Fibroblast of lung (primary cell): Measurements from ENCODE around the gene XYLT1. TPM values are rescaled to one million over a fixed set of nuclear protein-coding genes. Genes with fewer than 3 reads are reported as not detected.
A peak's percentile ranks its signal among the peaks of the same experiment; 100 is the strongest.

Source experiments
- DNase-seq, 2 donors: peaks; one replicate each; pipeline versions ENCODE4 v3.0.0 to v3.0.0-alpha.2; 2010; ENCODE audit warnings: low read depth in 2 of 2
- H2AFZ ChIP-seq: 2 replicates; pipeline ENCODE4 v1.5.1; 2012; ENCODE audit warnings: low read length, control low read depth, inconsistent platforms
- H3K27ac ChIP-seq: 2 replicates; pipeline ENCODE4 v1.5.1; 2011; ENCODE audit warnings: low read length, control low read depth; ENCODE audit not compliant: insufficient read depth
- H3K27me3 ChIP-seq: 2 replicates; pipeline ENCODE4 v1.5.1; 2011; ENCODE audit warnings: mild to moderate bottlenecking, low read length; ENCODE audit not compliant: control insufficient read depth, insufficient read depth
- H3K36me3 ChIP-seq: 2 replicates; pipeline ENCODE4 v1.5.1; 2011; ENCODE audit warnings: low read length; ENCODE audit not compliant: control insufficient read depth, insufficient read depth
- H3K4me1 ChIP-seq: 2 replicates; pipeline ENCODE4 v1.5.1; 2011; ENCODE audit warnings: low read length; ENCODE audit not compliant: control insufficient read depth, insufficient read depth; ENCODE audit errors: extremely low read depth
- H3K4me2 ChIP-seq: 2 replicates; pipeline ENCODE4 v1.5.1; 2011; ENCODE audit warnings: low read length, control low read depth; ENCODE audit not compliant: insufficient read depth; ENCODE audit errors: extremely low read depth
- H3K4me3 ChIP-seq, 4 experiments: fragments of 200-600 bp in 1 of 4; sonication (generic) in 1 of 4; replicated peaks in 1 of 4; 2 replicates each; pipeline ENCODE4 v1.5.1; 2011 to 2016; ENCODE audit warnings: low read length in 4 of 4, low read depth in 3 of 4, mild to moderate bottlenecking in 3 of 4, control low read depth in 2 of 4, inconsistent platforms in 1 of 4, mixed read lengths in 1 of 4; ENCODE audit not compliant: insufficient read depth in 1 of 4; ENCODE audit errors: control extremely low read depth in 1 of 4
- H3K79me2 ChIP-seq: 2 replicates; pipeline ENCODE4 v1.5.1; 2012; ENCODE audit warnings: mild to moderate bottlenecking, low read length, inconsistent platforms; ENCODE audit not compliant: control insufficient read depth, insufficient read depth
- H3K9ac ChIP-seq: 2 replicates; pipeline ENCODE4 v1.5.1; 2011; ENCODE audit warnings: mild to moderate bottlenecking, low read length, control low read depth; ENCODE audit not compliant: insufficient read depth
- H3K9me3 ChIP-seq: 2 replicates; pipeline ENCODE4 v1.5.1; 2012; ENCODE audit warnings: low read depth, low read length; ENCODE audit not compliant: control insufficient read depth, insufficient read depth
- H4K20me1 ChIP-seq: 2 replicates; pipeline ENCODE4 v1.5.1; 2011; ENCODE audit warnings: low read length; ENCODE audit not compliant: control insufficient read depth, insufficient read depth; ENCODE audit errors: extremely low read depth
- EZH2 ChIP-seq: IDR thresholded peaks from 2 replicates; pipeline ENCODE4 v1.5.1; 2012; ENCODE audit warnings: low read length, control low read depth, mild to moderate bottlenecking; ENCODE audit errors: missing control alignments
- polyA plus RNA-seq, 2 donors: library from polyadenylated mRNA; depleted of rRNA in 1 of 2; stranded (reverse) in 1 of 2; unstranded in 1 of 2; fragments of >200 nt; gene quantifications; 2 replicates each; pipeline ENCODE4 v1.2.1, GENCODE V29; 2011 to 2012; ENCODE audit warnings: missing spikeins in 1 of 2
- total RNA-seq: library from RNA; depleted of rRNA; stranded (reverse); fragments of >200 nt; gene quantifications from 2 replicates; pipeline ENCODE4 v1.2.1, GENCODE V29; 2014
- TF ChIP-seq, protein P1 (sequence below), 2 donors: IDR thresholded peaks in 1 of 2; conservative IDR thresholded peaks in 1 of 2; 1 replicate in 1 of 2; 2 replicates in 1 of 2; pipeline ENCODE4 v1.5.1; 2011 to 2012; ENCODE audit warnings: low read length in 2 of 2, control low read depth in 1 of 2, inconsistent platforms in 1 of 2, low read depth in 1 of 2, mild to moderate bottlenecking in 1 of 2

Gene XYLT1
- total and polyA plus RNA-seq, 2 donors (not counting 1 experiment from before 2014, with no cell fraction given), result 9.3 to 21.8 TPM

DNA sequence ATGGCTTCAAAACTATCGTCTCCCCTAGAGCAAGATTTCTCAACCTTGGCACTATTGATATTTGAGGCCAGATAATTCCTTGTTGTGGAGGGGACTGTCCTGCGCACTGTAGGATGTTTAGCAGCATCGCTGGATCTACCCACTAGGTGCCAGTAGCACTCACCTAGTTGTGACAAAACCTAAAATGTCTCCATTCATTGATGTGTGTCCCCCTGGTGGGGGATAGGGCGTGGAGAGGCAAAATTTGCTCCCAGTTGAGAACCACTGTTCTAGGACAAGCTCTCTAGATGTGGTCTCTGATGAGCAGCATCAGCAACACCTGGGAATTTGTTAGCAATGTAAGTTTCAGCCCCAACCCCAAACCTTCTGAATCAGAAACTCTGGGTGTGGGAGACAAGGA, 259.0 kb downstream of the XYLT1 start:
- Histone ChIP-seq H3K36me3 (no peaks in the 10 kb centered on the region), H4K20me1 (no peaks in the 10 kb centered on the region), H3K4me1 (no peaks in the 10 kb centered on the region), H3K4me3 (no peak overlapping the region), H3K79me2 (no peaks in the 10 kb centered on the region), H2AFZ (no peak overlapping the region), H3K27me3 (no peaks in the 10 kb centered on the region), H3K9me3 (no peaks in the 10 kb centered on the region), H3K9ac (no peak overlapping the region), H3K27ac (no peak overlapping the region), H3K4me2 (no peak overlapping the region)
- no peak for DNase-seq
- TF ChIP-seq EZH2, result no peak
- TF ChIP-seq, protein P1, sequence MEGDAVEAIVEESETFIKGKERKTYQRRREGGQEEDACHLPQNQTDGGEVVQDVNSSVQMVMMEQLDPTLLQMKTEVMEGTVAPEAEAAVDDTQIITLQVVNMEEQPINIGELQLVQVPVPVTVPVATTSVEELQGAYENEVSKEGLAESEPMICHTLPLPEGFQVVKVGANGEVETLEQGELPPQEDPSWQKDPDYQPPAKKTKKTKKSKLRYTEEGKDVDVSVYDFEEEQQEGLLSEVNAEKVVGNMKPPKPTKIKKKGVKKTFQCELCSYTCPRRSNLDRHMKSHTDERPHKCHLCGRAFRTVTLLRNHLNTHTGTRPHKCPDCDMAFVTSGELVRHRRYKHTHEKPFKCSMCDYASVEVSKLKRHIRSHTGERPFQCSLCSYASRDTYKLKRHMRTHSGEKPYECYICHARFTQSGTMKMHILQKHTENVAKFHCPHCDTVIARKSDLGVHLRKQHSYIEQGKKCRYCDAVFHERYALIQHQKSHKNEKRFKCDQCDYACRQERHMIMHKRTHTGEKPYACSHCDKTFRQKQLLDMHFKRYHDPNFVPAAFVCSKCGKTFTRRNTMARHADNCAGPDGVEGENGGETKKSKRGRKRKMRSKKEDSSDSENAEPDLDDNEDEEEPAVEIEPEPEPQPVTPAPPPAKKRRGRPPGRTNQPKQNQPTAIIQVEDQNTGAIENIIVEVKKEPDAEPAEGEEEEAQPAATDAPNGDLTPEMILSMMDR (conservative IDR thresholded peaks at IDR 0.05 in 1 of 2, IDR thresholded peaks at IDR 0.05 in 1 of 2; ENCODE audit: low read depth in 1 of 2, low read length in 2 of 2), result peak in 1 of 2 donors; percentile 3

DNA sequence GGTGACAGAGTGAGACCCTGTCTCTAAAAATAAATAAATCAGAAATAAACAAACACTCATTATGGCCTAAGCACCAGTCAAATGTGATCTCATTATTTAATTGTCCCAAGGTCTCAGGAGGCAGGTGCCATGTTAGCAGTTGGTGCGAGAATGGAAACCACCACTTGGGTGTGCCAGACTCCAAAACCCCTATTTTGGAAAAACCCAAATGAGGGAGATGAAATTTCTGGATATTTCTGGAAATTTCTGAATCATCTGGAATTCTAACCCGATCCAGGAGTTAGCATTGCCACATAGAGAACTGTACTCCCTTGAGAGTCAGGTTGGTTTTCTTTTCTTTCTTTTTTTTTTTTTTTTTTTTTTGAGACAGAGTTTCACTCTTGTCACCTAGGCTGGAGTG, 264.0 kb downstream of the XYLT1 start:
- Histone ChIP-seq H2AFZ (no peak overlapping the region), H3K9ac (no peak overlapping the region), H3K27ac (no peak overlapping the region), H3K79me2 (no peaks in the 10 kb centered on the region), H4K20me1 (no peaks in the 10 kb centered on the region), H3K27me3 (no peaks in the 10 kb centered on the region), H3K4me3 (no peak overlapping the region), H3K9me3 (no peaks in the 10 kb centered on the region), H3K36me3 (no peaks in the 10 kb centered on the region), H3K4me2 (no peak overlapping the region), H3K4me1 (no peaks in the 10 kb centered on the region)
- peak in 1 of 2 donors; percentile 12 for DNase-seq
- TF ChIP-seq, protein P1 (conservative IDR thresholded peaks at IDR 0.05 in 1 of 2, IDR thresholded peaks at IDR 0.05 in 1 of 2; ENCODE audit: low read depth in 1 of 2, low read length in 2 of 2), result peak in 1 of 2 donors; percentile 20
- no peak for TF ChIP-seq EZH2

DNA sequence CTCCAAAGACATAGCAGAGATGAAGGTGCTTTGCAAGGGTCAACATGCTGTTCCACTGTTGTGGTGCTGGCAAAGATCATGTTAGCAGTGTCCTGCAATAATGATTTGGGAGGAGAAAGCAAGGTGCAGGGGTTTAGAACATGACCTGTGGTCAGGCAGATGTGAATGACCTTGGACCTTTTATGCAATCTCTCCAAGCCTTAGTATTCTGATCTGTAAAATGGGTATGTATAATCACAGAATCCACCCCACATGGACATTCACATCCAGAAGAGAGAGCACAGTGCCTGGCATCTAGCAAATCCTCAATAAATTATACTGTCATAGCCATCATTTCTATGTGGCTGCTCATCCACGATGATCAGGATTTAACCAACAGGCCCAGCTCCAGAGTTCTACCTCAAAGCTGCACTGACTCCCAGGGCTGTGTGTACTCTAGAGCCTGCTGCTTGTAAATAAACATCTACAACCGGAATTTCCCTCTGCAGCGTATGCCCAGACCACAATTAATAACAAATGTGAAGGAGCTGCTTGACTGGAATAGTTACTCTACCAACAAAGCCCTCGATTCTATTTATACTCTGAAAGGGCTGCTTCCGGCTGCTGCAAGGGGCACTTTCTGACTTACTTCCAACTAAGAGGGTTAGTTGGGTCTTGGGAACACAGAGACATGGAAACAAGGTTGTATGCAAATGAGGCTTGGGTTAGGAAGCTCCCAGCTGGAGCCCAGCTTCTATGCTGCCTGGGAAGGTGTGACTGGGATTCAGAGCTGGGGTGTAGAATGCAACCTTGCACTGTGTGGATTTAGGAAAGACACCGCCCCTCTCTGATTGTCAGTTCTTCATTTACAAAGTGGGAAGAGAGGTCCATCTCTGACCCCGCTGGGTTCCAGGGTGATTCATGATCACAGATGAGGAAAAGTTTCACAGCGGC, 265.2 kb downstream of the XYLT1 start:
- Histone ChIP-seq H3K4me3 (no peak overlapping the region), H3K79me2 (no peaks in the 10 kb centered on the region), H4K20me1 (no peaks in the 10 kb centered on the region), H3K27me3 (no peaks in the 10 kb centered on the region), H3K27ac (no peak overlapping the region), H3K9me3 (no peaks in the 10 kb centered on the region), H3K9ac (no peak overlapping the region), H3K4me1 (no peaks in the 10 kb centered on the region), H2AFZ (no peak overlapping the region), H3K36me3 (no peaks in the 10 kb centered on the region), H3K4me2 (no peak overlapping the region)
- peak; percentile 47 to 57 for DNase-seq
- TF ChIP-seq, protein P1 (conservative IDR thresholded peaks at IDR 0.05 in 1 of 2, IDR thresholded peaks at IDR 0.05 in 1 of 2; ENCODE audit: low read depth in 1 of 2, low read length in 2 of 2), result no peak
- TF ChIP-seq EZH2, result no peak
